Ectodermal cell (in vitro differentiated cells): Measurements from ENCODE around the gene ARHGAP22.

Source experiments
- H3K27ac ChIP-seq: 2 replicates; pipeline ENCODE4 v1.7.0; 2013; ENCODE audit warnings: mild to moderate bottlenecking, low read depth, low read length; ENCODE audit not compliant: insufficient read depth, poor library complexity, severe bottlenecking
- H3K27me3 ChIP-seq: 2 replicates; pipeline ENCODE4 v1.7.0; 2013; ENCODE audit warnings: mild to moderate bottlenecking, low read length; ENCODE audit not compliant: insufficient read depth, control insufficient read depth, poor library complexity, severe bottlenecking
- H3K36me3 ChIP-seq: one replicate; pipeline ENCODE4 v1.7.0; 2013; ENCODE audit warnings: low read length; ENCODE audit not compliant: control insufficient read depth, insufficient read depth
- H3K4me1 ChIP-seq: one replicate; pipeline ENCODE4 v1.7.0; 2013; ENCODE audit warnings: low read length; ENCODE audit not compliant: control insufficient read depth, insufficient read depth
- H3K4me3 ChIP-seq: 2 replicates; pipeline ENCODE4 v1.7.0; 2013; ENCODE audit warnings: low read depth, low read length, control low read depth; ENCODE audit not compliant: insufficient read depth
- H3K9me3 ChIP-seq: 2 replicates; pipeline ENCODE4 v1.7.0; 2013; ENCODE audit warnings: mild to moderate bottlenecking, low read length, moderate library complexity; ENCODE audit not compliant: control insufficient read depth
- WGBS, 2 experiments: methylation state at CpG; one replicate each; pipeline ENCODE4 v1.1.7; 2013; ENCODE audit warnings: missing lambda C conversion rate in 2 of 2; 5-methylcytosine and 5-hydroxymethylcytosine counted together

ARHGAP22 gene

GRCh38 chr10:48599830-48600134, 5.1 kb downstream of the ARHGAP22 start:
- 75 to 79% methylated on average over 2 of the region's 2 CpGs for whole genome bisulfite sequencing, 2 experiments
- Histone ChIP-seq H3K4me3 (no peak overlapping the region), H3K4me1 (peaks cover 5% of the 10 kb centered on the region), H3K27ac (no peak overlapping the region), H3K9me3 (no peaks in the 10 kb centered on the region), H3K27me3 (no peaks in the 10 kb centered on the region), H3K36me3 (no peaks in the 10 kb centered on the region)

- Histone ChIP-seq H3K27me3 (no peaks in the 10 kb centered on the region), H3K4me3 (no peak overlapping the region), H3K36me3 (no peaks in the 10 kb centered on the region), H3K9me3 (no peaks in the 10 kb centered on the region), H3K4me1 (peaks cover 11% of the 10 kb centered on the region), H3K27ac (no peak overlapping the region)
- 83% methylated on average over 6 of the region's 6 CpGs for WGBS, 2 experiments
These were observed 5.7 kb downstream of the ARHGAP22 start for GRCh38 chr10:48598936-48599829.

GRCh38 chr10:48598243-48598935, 6.5 kb downstream of the ARHGAP22 start:
- no peaks in the 10 kb centered on the region for H3K36me3 ChIP-seq
- peaks cover 11% of the 10 kb centered on the region for H3K4me1 ChIP-seq
- WGBS, 2 experiments = 90 to 91% methylated on average over 7 of the region's 7 CpGs
- no peak overlapping the region for H3K4me3 ChIP-seq
- H3K9me3 ChIP-seq = no peaks in the 10 kb centered on the region
- H3K27me3 ChIP-seq = no peaks in the 10 kb centered on the region
- no peak overlapping the region for H3K27ac ChIP-seq

GRCh38 chr10:48595539-48595932, 9.3 kb downstream of the ARHGAP22 start:
- Histone ChIP-seq H3K27me3 (no peaks in the 10 kb centered on the region), H3K4me1 (peaks cover 11% of the 10 kb centered on the region), H3K36me3 (no peaks in the 10 kb centered on the region), H3K27ac (no peak overlapping the region), H3K9me3 (no peaks in the 10 kb centered on the region), H3K4me3 (no peak overlapping the region)
- WGBS, 2 experiments = 80 to 86% methylated on average over 3 of the region's 3 CpGs

- Histone ChIP-seq H3K4me1 (peaks cover 11% of the 10 kb centered on the region), H3K27me3 (no peaks in the 10 kb centered on the region), H3K9me3 (no peaks in the 10 kb centered on the region), H3K27ac (no peak overlapping the region), H3K4me3 (no peak overlapping the region), H3K36me3 (no peaks in the 10 kb centered on the region)
- WGBS, 2 experiments = 25 to 28% methylated on average over 7 of the region's 7 CpGs
These were observed 9.9 kb downstream of the ARHGAP22 start for GRCh38 chr10:48594803-48595538.

- no peak overlapping the region for H3K27ac ChIP-seq
- 78 to 83% methylated on average over 4 of the region's 4 CpGs for WGBS, 2 experiments
- peaks cover 11% of the 10 kb centered on the region for H3K4me1 ChIP-seq
- H3K4me3 ChIP-seq = no peak overlapping the region
- H3K9me3 ChIP-seq = no peaks in the 10 kb centered on the region
- no peaks in the 10 kb centered on the region for H3K36me3 ChIP-seq
- H3K27me3 ChIP-seq = no peaks in the 10 kb centered on the region
These were observed 10.5 kb downstream of the ARHGAP22 start for GRCh38 chr10:48594371-48594770.

GRCh38 chr10:48592346-48592745, 12.5 kb downstream of the ARHGAP22 start:
- H3K36me3 ChIP-seq = no peaks in the 10 kb centered on the region
- no peaks in the 10 kb centered on the region for H3K27me3 ChIP-seq
- no peak overlapping the region for H3K27ac ChIP-seq
- H3K4me3 ChIP-seq = no peak overlapping the region
- H3K4me1 ChIP-seq = peaks cover 11% of the 10 kb centered on the region
- 91 to 96% methylated on average over 6 of the region's 6 CpGs for WGBS, 2 experiments
- H3K9me3 ChIP-seq = no peaks in the 10 kb centered on the region

GRCh38 chr10:48590945-48591344, 13.9 kb downstream of the ARHGAP22 start:
- Histone ChIP-seq H3K36me3 (no peaks in the 10 kb centered on the region), H3K9me3 (no peaks in the 10 kb centered on the region), H3K4me1 (peaks cover 11% of the 10 kb centered on the region), H3K4me3 (no peak overlapping the region), H3K27ac (no peak overlapping the region), H3K27me3 (no peaks in the 10 kb centered on the region)
- WGBS, 2 experiments = 93 to 95% methylated on average over 10 of the region's 10 CpGs

GRCh38 chr10:48589266-48589665, 15.6 kb downstream of the ARHGAP22 start:
- Histone ChIP-seq H3K27me3 (no peaks in the 10 kb centered on the region), H3K4me1 (peaks cover 1% of the 10 kb centered on the region), H3K4me3 (no peak overlapping the region), H3K27ac (no peak overlapping the region), H3K9me3 (no peaks in the 10 kb centered on the region), H3K36me3 (no peaks in the 10 kb centered on the region)
- WGBS, 2 experiments = 92 to 93% methylated on average over 5 of the region's 5 CpGs

GRCh38 chr10:48587819-48588218, 17.1 kb downstream of the ARHGAP22 start:
- Histone ChIP-seq H3K4me1 (no peaks in the 10 kb centered on the region), H3K36me3 (no peaks in the 10 kb centered on the region), H3K27ac (no peak overlapping the region), H3K9me3 (no peaks in the 10 kb centered on the region), H3K4me3 (no peak overlapping the region), H3K27me3 (no peaks in the 10 kb centered on the region)
- WGBS, 2 experiments = 75 to 81% methylated on average over 3 of the region's 3 CpGs
